GM19467 (cell line): ENCODE results near the gene RFC3.

Experiments used
- ATAC-seq: cut with Tn5 transposase; IDR thresholded peaks from one replicate; pipeline ENCODE4 v1.9.1; 2021; ENCODE audit warnings: mild to moderate bottlenecking, moderate library complexity; ENCODE audit not compliant: unreplicated experiment

The RFC3 gene

DNA sequence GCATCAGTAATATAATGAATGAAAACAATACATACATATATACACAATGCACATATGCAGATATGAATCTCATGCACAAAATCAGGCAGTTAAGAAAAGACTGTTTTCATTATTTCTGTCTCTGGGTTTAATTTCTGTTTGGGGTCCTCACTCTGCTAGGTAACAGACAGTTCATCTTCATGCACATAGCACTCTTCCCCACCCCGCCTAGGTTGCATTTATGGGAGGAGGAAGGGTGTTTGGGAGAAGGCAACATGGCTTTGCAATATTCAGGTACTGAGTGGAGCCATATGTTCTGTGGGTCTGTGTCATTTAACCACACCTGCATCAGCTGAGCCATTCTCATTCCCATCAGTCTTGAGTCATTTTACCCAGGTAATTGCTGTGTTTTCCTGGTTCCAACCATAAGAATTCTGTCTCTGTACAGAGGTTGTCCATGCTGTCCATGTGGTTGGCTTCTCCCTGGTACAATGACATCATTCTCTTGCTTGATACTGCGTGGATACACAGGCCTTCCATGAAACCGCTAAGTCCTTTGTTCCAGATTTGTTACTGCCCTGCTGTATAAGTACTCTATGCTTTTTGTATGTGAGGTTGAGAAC is 45.3 kb downstream of the RFC3 start:
- no peak for ATAC-seq

DNA sequence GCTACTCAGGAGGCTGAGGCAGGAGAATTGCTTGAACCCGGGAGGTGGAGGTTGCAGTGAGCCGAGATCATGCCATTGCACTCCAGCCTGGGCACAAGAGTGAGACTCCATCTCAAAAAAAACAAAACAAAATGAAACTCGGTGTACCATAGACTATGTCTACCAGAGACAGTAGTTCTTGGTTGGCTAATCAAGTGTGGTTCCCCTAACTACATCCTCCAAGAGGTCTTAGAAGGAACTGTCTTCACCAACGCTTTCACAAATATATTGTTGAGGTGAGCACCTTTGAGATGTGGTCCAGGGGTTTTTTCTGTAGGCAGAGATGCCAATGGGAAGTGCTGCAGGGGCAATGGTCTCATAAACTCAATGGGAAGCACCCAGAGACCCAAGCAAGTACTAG is 48.0 kb downstream of the RFC3 start:
- ATAC-seq = peak; percentile 88

DNA sequence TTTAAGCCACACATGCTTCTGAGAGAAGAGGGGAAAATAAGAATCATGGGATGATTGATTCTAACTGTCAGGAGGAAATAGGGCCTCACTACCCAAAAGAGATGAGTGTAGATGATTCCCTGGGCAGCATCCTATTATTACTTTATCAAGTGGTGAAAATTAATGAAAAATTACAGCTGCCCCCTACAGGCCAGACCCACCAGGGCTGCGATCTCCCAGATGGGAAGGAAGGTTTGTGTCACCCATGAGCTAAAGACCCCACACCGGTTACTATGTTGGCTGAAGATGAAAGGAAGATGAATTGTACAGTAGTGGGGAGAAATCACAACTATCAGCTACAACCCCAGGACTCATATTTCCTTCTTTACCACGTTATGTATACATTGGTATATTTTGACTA is 49.5 kb downstream of the RFC3 start:
- no peak for ATAC-seq

- ATAC-seq = no peak
Observed at GRCh38 chr13:33868343-33868994, 50.5 kb downstream of the RFC3 start.

- ATAC-seq = no peak
Observed at GRCh38 chr13:33869005-33869404, 51.1 kb downstream of the RFC3 start.

GRCh38 chr13:33870046-33870668 is 52.2 kb downstream of the RFC3 start:
- ATAC-seq = no peak

- no peak for ATAC-seq
Observed at GRCh38 chr13:33871207-33872004, 53.5 kb downstream of the RFC3 start.

GRCh38 chr13:33872005-33872351 is 54.0 kb downstream of the RFC3 start:
- ATAC-seq = no peak

- no peak for ATAC-seq
Observed at GRCh38 chr13:33873251-33873908, 55.4 kb downstream of the RFC3 start.

- no peak for ATAC-seq
Observed at GRCh38 chr13:33874871-33875270, 56.9 kb downstream of the RFC3 start.

GRCh38 chr13:33875618-33876401 is 57.9 kb downstream of the RFC3 start:
- no peak for ATAC-seq

DNA sequence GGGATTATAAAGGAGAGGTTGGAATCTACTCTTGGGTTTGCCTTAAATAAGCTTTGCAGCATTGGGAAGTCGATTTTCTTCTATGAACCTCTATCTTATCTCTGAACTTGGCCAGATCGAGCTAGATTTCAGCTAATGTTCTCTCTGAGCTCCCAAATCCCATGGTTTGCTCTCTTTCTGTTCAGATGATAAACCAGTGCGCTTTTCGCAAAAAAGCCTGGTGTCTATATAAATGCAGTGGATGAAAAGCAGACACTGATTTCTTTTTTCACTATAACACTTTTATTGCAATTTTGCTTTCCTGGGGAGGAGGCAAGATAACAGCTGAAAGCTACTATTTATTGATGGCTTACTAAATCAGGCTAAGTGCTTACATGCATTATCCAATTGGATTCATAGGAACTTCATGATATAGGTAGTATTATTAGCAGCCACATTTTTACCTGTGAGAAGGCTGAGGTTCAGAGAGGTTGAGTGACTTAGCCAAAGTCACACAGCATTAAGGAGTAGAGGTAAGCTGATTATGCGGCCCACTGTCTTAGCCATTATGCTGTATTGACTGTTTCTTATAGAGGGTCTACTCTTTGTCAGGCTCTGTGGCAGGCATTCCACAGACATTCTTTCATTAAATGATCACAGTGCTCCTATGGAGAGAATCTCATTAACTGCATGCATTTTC is 58.9 kb downstream of the RFC3 start:
- ATAC-seq = no peak

DNA sequence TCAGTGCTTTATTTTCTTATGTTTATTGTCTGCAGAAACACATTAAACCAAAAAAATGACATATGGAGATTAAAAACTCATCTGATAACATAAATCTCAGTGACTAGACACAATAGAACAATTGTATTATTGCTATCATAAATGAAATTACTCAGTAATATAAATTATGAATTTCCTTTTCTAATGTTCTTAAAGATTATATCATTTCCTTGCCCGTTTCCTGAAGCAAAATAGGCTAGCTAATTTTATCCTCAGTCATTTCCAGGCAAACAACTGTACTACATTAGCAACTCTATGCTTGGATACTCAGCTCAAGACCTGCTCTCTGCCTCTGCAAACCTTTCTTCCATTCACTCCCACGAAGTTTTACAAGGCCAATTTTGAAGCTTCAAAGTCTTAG is 61.2 kb downstream of the RFC3 start:
- ATAC-seq = no peak

DNA sequence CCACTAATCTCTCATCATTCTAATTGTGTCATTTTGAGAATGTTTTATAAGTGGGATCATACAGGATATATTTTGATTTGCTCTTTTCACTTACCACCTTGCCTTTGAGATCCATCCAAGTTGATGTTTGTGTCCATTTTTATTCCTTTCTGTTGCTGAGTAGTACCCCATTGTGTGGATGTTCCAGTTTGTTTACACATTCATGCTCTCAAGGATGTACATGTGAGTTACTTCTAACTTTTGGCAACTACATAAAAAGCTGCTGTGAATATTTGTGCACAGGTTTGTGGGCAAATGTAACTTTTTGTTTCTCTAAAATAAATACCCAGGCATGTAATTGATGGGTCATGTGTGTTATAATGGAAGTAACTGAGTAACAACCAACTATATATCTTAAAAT is 64.9 kb downstream of the RFC3 start:
- ATAC-seq = no peak

DNA sequence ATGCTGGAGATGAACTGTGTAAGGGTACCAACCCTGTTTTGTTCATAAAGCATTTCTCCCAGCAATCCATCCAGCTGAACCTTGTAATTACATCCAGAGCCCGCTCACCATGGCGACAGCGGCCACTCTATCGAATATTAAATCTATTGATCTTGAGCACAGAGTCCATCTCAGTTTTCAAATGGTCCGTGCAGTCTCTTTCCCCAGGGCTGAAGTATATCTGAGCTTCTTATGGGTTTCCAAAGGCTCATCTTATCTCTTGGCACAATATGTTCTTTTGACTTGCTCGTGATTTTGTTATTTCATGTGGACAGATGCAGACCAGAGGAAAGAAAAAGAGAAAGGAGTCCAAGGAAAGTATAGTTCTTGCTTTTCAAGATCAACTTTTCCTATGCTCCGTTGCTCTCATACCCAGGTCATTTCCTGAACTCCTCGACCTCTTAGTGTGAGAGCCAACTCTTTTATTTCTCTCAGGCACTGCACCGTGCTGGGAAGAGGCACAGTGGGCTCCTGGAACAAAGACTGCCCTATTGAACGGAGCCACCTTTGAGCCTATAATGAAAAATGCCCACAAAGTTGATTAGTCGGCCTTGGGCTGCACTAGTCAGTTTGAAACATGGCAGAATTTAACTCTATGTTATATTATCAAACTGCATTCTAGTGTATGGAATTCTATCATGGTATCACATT is 66.7 kb downstream of the RFC3 start:
- ATAC-seq = no peak
